HepG2 (cell line): Measurements from ENCODE around the gene TAF1A. TPM values are rescaled to one million over a fixed set of nuclear protein-coding genes. Genes with fewer than 3 reads are reported as not detected.
"Not testable (repeated sequence)": the region's sequence is repeated elsewhere in the genome, so short reads cannot be mapped to it uniquely, and the experiment has no call there.

Experiments used
- ATAC-seq: fragments of 200-7000 bp; cut with Tn5 transposase; 3 replicates; pipeline ENCODE4 v1.9.1; 2020; ENCODE audit warnings: mild to moderate bottlenecking, moderate library complexity
- BruUV-seq: library from RNA; stranded (reverse); fragments of 400-500 nt; replicated peaks from 2 replicates; lab custom pipeline; 2021; lab: Mats Ljungman, UMichigan
- CTCF ChIA-PET: fragments of 300-600 bp; formaldehyde crosslinking; extraction: SDS; loops from one replicate; lab custom pipeline; 2021; ENCODE audit warnings: low total read pairs, inconsistent platforms, low intra/inter-chr PET ratio; lab: Yijun Ruan, JAX
- POLR2A ChIA-PET: fragments of 350-600 bp; sonication (Branson Sonifier 250); formaldehyde crosslinking; loops from one replicate; lab custom pipeline; 2020; ENCODE audit warnings: antibody characterized with exemption, inconsistent platforms; lab: Yijun Ruan, JAX
- DNase-seq: peaks from one replicate; pipeline ENCODE4 v3.0.0-alpha.2; 2015; ENCODE audit warnings: low spot score
- FAIRE-seq: peaks from 3 replicates; lab custom pipeline; 2011; peaks lifted over from hg19 to GRCh38; lab: Jason Lieb, UNC
- H2AFZ ChIP-seq: one replicate; pipeline ENCODE4 v1.6.1; 2011; ENCODE audit warnings: low read length, inconsistent platforms
- H3K27ac ChIP-seq: fragments of 300-600 bp; 3 replicates; pipeline ENCODE4 v1.8.0; 2011; ENCODE audit warnings: mixed run types, mild to moderate bottlenecking, mixed read lengths, low read length, inconsistent platforms; ENCODE audit not compliant: insufficient read depth; ENCODE audit errors: extremely low read length
- H3K27me3 ChIP-seq, 2 experiments: fragments of 200-600 bp in 1 of 2; 2 replicates in 1 of 2; 3 replicates in 1 of 2; pipeline versions ENCODE4 v1.6.0 to v1.8.0; 2011; ENCODE audit warnings: low read length in 2 of 2, mild to moderate bottlenecking in 2 of 2, moderate library complexity in 2 of 2, inconsistent platforms in 1 of 2; ENCODE audit not compliant: insufficient read depth in 2 of 2, control insufficient read depth in 1 of 2
- H3K36me3 ChIP-seq, 2 experiments: fragments of 200-600 bp in 1 of 2; replicated peaks in 1 of 2; 2 replicates in 1 of 2; 3 replicates in 1 of 2; pipeline versions ENCODE4 v1.5.1 to v1.8.0; 2011; ENCODE audit warnings: low read length in 2 of 2, inconsistent platforms in 1 of 2; ENCODE audit not compliant: insufficient read depth in 2 of 2, control insufficient read depth in 1 of 2
- H3K4me1 ChIP-seq: 2 replicates; pipeline ENCODE4 v1.5.1; 2012; ENCODE audit warnings: low read length, inconsistent platforms; ENCODE audit not compliant: insufficient read depth
- H3K4me2 ChIP-seq: 2 replicates; pipeline ENCODE4 v1.6.0; 2011; ENCODE audit warnings: low read depth, low read length, inconsistent platforms
- H3K4me3 ChIP-seq, 3 experiments: fragments of 200-600 bp in 1 of 3; sonication (generic), shearing (Covaris generic) in 1 of 3; replicated peaks in 1 of 3; 2 replicates each; pipeline ENCODE4 v1.5.1; 2011 to 2016; ENCODE audit warnings: low read length in 3 of 3, inconsistent platforms in 2 of 3, low read depth in 2 of 3, mild to moderate bottlenecking in 2 of 3, control low read depth in 1 of 3, mixed read lengths in 1 of 3; ENCODE audit not compliant: insufficient read depth in 1 of 3
- H3K79me2 ChIP-seq: one replicate; pipeline ENCODE4 v1.6.1; 2011; ENCODE audit warnings: low read length, inconsistent platforms; ENCODE audit not compliant: insufficient read depth
- H3K9ac ChIP-seq: 2 replicates; pipeline ENCODE4 v1.6.0; 2011; ENCODE audit warnings: mild to moderate bottlenecking, low read depth, low read length, inconsistent platforms; ENCODE audit not compliant: insufficient read depth
- H3K9me3 ChIP-seq: 2 replicates; pipeline ENCODE4 v1.5.1; 2012; ENCODE audit warnings: mild to moderate bottlenecking, low read length
- H4K20me1 ChIP-seq: 2 replicates; pipeline ENCODE4 v1.6.0; 2011; ENCODE audit warnings: inconsistent platforms, mild to moderate bottlenecking, low read length, moderate library complexity; ENCODE audit not compliant: insufficient read depth
- GMEB2 ChIP-seq: IDR thresholded peaks from 2 replicates; pipeline ENCODE4 v1.6.1; 2016; ENCODE audit warnings: missing biosample characterization, missing genetic modification reagents, low read depth
- MAFK ChIP-seq, 2 experiments: IDR thresholded peaks in 1 of 2; conservative IDR thresholded peaks in 1 of 2; 2 replicates each; pipeline ENCODE4 v1.6.1; 2011; ENCODE audit warnings: improper control_type of control experiment in 2 of 2, low read length in 2 of 2
- PHB2 ChIP-seq: fragments of 450-650 bp; IDR thresholded peaks from 2 replicates; pipeline ENCODE4 v1.6.1; 2018; ENCODE audit not compliant: partially characterized antibody
- ZFY ChIP-seq: sonication (generic); formaldehyde crosslinking; IDR thresholded peaks from 2 replicates; pipeline ENCODE4 v1.4.0; 2020; ENCODE audit warnings: missing genetic modification reagents
- WGBS: methylation state at CpG from one replicate; pipeline ENCODE4 v1.1.6; 2017; ENCODE audit warnings: low lambda C conversion rate; 5-methylcytosine and 5-hydroxymethylcytosine counted together
- in situ Hi-C: cut with HindIII; loops from 2 replicates; pipeline ENCODE4 v1.10.0; 2017; ENCODE audit warnings: low pct_unique_long_range_greater_than_20kb; ENCODE audit not compliant: extremely low pct_ligation_motif_present
- intact Hi-C: fragments of 100-400 bp; cut with micrococcal nuclease; formaldehyde crosslinking; loops from one replicate; pipeline ENCODE4 v1.10.0; 2022; ENCODE audit not compliant: unreplicated experiment
- polyA plus RNA-seq, 8 experiments: library from polyadenylated mRNA; depleted of rRNA in 3 of 8; stranded (reverse) in 7 of 8; unstranded in 1 of 8; fragments of >200 nt; fragmentation: Illumina TruSeq in 4 of 8; extraction: Trizol in 4 of 8; gene quantifications; 2 replicates each; pipeline versions ENCODE4 v1.2.1 to v1.2.3, GENCODE V29; 2011 to 2016; ENCODE audit warnings: low read depth in 4 of 8, missing spikeins in 1 of 8, mixed read lengths in 1 of 8; ENCODE audit not compliant: insufficient read depth in 1 of 8
- total RNA-seq, 5 experiments: library from RNA; depleted of rRNA; stranded (reverse); fragments of >200 nt; fragmentation: Illumina TruSeq; extraction: Trizol; gene quantifications; 2 replicates each; pipeline ENCODE4 v1.2.3, GENCODE V29; 2016; ENCODE audit warnings: low read depth in 1 of 5
- TF ChIP-seq, protein P1 (sequence below): sonication (generic); formaldehyde crosslinking; IDR thresholded peaks from 2 replicates; pipeline ENCODE4 v1.4.0; 2020; ENCODE audit warnings: low read depth, mild to moderate bottlenecking, missing genetic modification reagents
- TF ChIP-seq, protein P2 (sequence below): sonication (generic); formaldehyde crosslinking; IDR thresholded peaks from 2 replicates; pipeline ENCODE4 v1.5.0; 2020; ENCODE audit warnings: mild to moderate bottlenecking, missing genetic modification reagents, borderline replicate concordance
- TF ChIP-seq, protein P3 (sequence below): sonication (generic); formaldehyde crosslinking; IDR thresholded peaks from 2 replicates; pipeline ENCODE4 v1.4.0; 2020; ENCODE audit warnings: missing genetic modification reagents, borderline replicate concordance

Gene TAF1A
- total and polyA plus RNA-seq, 2 of the 13 experiments (the other 11 are each of a cell fraction or from before 2014, with no cell fraction given): 3.3 to 10.7 TPM

GRCh38 chr1:222613627-222614026 is 23.9 kb upstream of the TAF1A start (continued):
- TF ChIP-seq, protein P1, sequence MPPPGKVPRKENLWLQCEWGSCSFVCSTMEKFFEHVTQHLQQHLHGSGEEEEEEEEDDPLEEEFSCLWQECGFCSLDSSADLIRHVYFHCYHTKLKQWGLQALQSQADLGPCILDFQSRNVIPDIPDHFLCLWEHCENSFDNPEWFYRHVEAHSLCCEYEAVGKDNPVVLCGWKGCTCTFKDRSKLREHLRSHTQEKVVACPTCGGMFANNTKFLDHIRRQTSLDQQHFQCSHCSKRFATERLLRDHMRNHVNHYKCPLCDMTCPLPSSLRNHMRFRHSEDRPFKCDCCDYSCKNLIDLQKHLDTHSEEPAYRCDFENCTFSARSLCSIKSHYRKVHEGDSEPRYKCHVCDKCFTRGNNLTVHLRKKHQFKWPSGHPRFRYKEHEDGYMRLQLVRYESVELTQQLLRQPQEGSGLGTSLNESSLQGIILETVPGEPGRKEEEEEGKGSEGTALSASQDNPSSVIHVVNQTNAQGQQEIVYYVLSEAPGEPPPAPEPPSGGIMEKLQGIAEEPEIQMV (CRISPR knock-in tag): no peak
- no peak for TF ChIP-seq PHB2
- TF ChIP-seq, protein P2, sequence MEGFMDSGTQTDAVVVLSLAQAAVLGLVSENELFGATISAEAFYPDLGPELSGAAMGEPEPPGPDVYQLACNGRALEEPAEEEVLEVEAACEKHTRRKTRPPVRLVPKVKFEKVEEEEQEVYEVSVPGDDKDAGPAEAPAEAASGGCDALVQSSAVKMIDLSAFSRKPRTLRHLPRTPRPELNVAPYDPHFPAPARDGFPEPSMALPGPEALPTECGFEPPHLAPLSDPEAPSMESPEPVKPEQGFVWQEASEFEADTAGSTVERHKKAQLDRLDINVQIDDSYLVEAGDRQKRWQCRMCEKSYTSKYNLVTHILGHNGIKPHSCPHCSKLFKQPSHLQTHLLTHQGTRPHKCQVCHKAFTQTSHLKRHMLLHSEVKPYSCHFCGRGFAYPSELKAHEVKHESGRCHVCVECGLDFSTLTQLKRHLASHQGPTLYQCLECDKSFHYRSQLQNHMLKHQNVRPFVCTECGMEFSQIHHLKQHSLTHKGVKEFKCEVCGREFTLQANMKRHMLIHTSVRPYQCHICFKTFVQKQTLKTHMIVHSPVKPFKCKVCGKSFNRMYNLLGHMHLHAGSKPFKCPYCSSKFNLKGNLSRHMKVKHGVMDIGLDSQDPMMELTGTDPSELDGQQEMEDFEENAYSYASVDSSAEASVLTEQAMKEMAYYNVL: no peak
- no peak for TF ChIP-seq GMEB2

DNA sequence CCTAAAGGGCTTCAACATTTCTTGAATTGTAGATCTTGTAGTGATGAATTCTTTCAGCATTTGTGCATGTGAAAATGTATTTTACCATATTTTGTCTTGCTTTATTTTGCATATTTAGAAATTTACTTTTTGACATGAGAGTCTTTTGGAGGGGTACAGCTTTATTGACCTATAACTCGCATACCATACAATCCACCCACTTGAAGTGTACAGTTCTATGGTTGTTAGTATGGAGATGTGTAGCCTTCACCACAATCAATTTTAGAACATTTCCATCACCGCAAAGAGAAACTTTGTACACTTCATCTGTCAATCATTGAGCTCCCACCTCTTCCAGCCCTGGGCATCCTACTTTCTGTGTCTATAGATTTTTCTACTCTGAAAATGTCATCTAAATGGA is 21.0 kb upstream of the TAF1A start:
- no peak overlapping the region for H2AFZ ChIP-seq
- H3K4me2 ChIP-seq: no peak overlapping the region
- BruUV-seq: no TSS peak
- in situ Hi-C loops (no loop called here), intact Hi-C loops (no loop called here)
- no peak overlapping the region for H3K4me3 ChIP-seq
- H3K79me2 ChIP-seq: no peaks in the 10 kb centered on the region
- no peak overlapping the region for H3K9ac ChIP-seq
- ChIA-PET CTCF (no interaction called here), POLR2A (no interaction called here)
- FAIRE-seq (no peak), DNase-seq (no peak), ATAC-seq (no peak)
- H4K20me1 ChIP-seq: no peaks in the 10 kb centered on the region
- no peaks in the 10 kb centered on the region for H3K36me3 ChIP-seq
- whole genome bisulfite sequencing: 46% methylated on average over 2 of the region's 2 CpGs
- no peak overlapping the region for H3K27ac ChIP-seq
- H3K4me1 ChIP-seq: peaks cover 6% of the 10 kb centered on the region; the same call in 1 of the 2 replicates
- H3K9me3 ChIP-seq: no peaks in the 10 kb centered on the region
- H3K27me3 ChIP-seq: no peaks in the 10 kb centered on the region; a peak in 1 of 5 replicates
- no peak for TF ChIP-seq ZFY (CRISPR knock-in tag)
- TF ChIP-seq, protein P3, sequence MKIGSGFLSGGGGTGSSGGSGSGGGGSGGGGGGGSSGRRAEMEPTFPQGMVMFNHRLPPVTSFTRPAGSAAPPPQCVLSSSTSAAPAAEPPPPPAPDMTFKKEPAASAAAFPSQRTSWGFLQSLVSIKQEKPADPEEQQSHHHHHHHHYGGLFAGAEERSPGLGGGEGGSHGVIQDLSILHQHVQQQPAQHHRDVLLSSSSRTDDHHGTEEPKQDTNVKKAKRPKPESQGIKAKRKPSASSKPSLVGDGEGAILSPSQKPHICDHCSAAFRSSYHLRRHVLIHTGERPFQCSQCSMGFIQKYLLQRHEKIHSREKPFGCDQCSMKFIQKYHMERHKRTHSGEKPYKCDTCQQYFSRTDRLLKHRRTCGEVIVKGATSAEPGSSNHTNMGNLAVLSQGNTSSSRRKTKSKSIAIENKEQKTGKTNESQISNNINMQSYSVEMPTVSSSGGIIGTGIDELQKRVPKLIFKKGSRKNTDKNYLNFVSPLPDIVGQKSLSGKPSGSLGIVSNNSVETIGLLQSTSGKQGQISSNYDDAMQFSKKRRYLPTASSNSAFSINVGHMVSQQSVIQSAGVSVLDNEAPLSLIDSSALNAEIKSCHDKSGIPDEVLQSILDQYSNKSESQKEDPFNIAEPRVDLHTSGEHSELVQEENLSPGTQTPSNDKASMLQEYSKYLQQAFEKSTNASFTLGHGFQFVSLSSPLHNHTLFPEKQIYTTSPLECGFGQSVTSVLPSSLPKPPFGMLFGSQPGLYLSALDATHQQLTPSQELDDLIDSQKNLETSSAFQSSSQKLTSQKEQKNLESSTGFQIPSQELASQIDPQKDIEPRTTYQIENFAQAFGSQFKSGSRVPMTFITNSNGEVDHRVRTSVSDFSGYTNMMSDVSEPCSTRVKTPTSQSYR: no peak
- TF ChIP-seq MAFK (conservative IDR thresholded peaks at IDR 0.05 in 1 of 2, IDR thresholded peaks at IDR 0.05 in 1 of 2; ENCODE audit: low read length in 2 of 2): no peak

GRCh38 chr1:222609111-222609510 is 19.4 kb upstream of the TAF1A start:
- ATAC-seq, H3K4me2 ChIP-seq, FAIRE-seq, BruUV-seq, H3K9me3 ChIP-seq, CTCF ChIA-PET, H3K27ac ChIP-seq, H3K27me3 ChIP-seq, H3K4me1 ChIP-seq, H2AFZ ChIP-seq, intact Hi-C loops, H4K20me1 ChIP-seq, H3K36me3 ChIP-seq, H3K9ac ChIP-seq, H3K79me2 ChIP-seq, H3K4me3 ChIP-seq, in situ Hi-C loops, POLR2A ChIA-PET, DNase-seq: not testable (repeated sequence)
- WGBS: 0% methylated on average over 1 of the region's 1 CpG
